Head of caudate nucleus (tissue), 42 donors: ENCODE data around the gene KRTAP10-6.
"Not testable (repeated sequence)": the region's sequence is repeated elsewhere in the genome, so short reads cannot be mapped to it uniquely, and the experiment has no call there.

Experiments used
- DNase-seq, 42 donors: peaks; one replicate each; pipeline versions ENCODE4 v3.0.0 to v3.0.0-alpha.2; 2020 to 2021; ENCODE audit warnings: mixed read lengths in 7 of 42
- intact Hi-C: fragments of 100-400 bp; cut with DNase I; formaldehyde crosslinking; loops from one replicate; pipeline ENCODE4 v1.15.0; 2022

The KRTAP10-6 gene

DNA sequence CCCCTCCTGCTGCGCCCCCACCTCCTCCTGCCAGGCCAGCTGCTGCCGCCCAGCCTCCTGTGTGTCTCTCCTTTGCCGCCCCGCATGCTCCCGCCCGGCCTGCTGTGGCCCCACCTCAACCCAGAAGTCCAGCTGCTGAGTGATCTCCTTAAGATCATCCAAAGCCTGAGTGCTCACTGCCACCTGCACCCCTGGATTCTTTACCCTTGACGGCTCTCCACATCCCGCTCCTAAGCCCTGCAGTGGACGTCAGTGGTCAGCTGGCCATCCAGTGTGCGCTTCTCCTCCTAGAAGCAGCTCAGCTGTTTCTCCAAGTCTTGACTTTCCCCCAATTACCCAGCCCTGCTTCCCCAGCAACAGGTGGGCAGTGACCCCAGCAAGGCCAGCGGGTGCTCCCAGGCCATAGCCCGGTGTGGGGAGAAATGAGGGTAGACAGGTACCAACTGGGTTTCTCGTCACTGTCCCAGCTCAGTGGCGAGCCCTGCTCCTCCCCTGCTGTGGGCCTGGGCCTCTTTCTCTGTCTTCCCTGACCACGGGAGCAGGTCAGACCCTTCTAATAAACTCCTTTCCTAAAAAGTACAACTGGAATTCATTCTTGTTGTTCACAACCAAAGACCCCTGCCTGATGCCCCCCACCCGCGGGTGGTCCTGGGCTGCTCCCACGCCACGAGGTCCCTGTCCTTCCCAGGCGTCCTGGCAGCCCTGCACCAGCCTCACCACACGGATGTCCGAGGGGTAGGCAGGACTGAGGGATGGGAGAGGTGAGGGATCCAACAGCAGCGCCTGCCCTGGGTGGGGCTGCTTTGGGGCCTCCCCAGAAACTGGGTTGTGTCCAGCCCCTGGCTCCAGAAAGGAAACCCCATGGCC is 9.5 kb upstream of the KRTAP10-6 start:
- DNase-seq = no peak
- intact Hi-C loops = no loop called here

DNA sequence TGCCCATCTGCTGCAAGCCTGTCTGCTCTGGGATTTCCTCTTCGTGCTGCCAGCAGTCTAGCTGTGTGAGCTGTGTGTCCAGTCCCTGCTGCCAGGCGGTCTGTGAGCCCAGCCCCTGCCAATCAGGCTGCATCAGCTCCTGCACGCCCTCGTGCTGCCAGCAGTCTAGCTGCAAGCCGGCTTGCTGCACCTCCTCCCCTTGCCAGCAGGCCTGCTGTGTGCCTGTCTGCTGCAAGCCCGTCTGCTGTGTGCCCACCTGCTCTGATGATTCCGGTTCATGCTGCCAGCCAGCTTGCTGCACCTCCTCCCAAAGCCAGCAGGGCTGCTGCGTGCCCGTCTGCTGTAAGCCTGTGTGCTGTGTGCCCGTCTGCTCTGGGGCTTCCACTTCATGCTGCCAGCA is 8.8 kb upstream of the KRTAP10-6 start:
- DNase-seq, intact Hi-C loops: not testable (repeated sequence)

DNA sequence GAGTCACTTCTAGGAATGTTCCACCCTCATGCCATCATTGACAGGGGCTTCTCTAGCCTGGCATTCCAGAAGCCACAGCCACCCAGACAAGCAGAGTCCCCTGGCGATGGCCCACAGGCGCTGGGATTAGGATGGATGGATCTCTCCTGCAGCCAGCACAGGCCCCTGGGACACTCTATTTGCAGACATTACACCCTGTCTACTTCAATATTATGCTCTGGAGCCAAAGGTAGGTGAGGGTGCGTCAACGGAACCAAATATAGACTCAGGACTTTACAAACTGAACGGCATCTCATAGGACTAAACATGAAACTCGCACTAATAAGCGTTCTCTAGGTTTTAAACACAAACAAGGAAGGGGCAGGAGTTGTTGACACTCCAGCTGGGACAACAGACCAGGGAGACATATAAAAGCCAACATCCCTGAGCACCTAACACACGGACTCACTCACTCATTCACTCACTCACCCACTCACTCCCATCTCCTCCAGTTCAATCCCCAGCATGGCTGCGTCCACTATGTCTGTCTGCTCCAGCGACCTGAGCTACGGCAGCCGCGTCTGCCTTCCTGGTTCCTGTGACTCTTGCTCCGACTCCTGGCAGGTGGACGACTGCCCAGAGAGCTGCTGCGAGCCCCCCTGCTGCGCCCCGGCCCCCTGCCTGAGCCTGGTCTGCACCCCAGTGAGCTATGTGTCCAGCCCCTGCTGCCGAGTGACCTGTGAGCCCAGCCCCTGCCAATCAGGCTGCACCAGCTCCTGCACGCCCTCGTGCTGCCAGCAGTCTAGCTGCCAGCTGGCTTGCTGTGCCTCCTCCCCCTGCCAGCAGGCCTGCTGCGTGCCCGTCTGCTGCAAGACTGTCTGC is 8.0 kb upstream of the KRTAP10-6 start, which contains the start of gene KRTAP10-7:
Gene KRTAP10-7, plus strand, starts transcription at position 480 of the 861 bp plus-strand sequence. Its CDS starts 25 bp downstream, at position 505.
- DNase-seq, intact Hi-C loops: not testable (repeated sequence)

- no peak for DNase-seq
- intact Hi-C loops = no loop called here
Observed at GRCh38 chr21:44599264-44600029, 7.1 kb upstream of the KRTAP10-6 start.

GRCh38 chr21:44598061-44598460 is 5.8 kb upstream of the KRTAP10-6 start:
- no peak for DNase-seq
- intact Hi-C loops = no loop called here

- peak in 1 of 42 donors; percentile 17 for DNase-seq
- intact Hi-C loops = no loop called here
Observed at GRCh38 chr21:44596068-44596725, 3.9 kb upstream of the KRTAP10-6 start.

- intact Hi-C loops = no loop called here
Observed at GRCh38 chr21:44595524-44595923, 3.2 kb upstream of the KRTAP10-6 start.

DNA sequence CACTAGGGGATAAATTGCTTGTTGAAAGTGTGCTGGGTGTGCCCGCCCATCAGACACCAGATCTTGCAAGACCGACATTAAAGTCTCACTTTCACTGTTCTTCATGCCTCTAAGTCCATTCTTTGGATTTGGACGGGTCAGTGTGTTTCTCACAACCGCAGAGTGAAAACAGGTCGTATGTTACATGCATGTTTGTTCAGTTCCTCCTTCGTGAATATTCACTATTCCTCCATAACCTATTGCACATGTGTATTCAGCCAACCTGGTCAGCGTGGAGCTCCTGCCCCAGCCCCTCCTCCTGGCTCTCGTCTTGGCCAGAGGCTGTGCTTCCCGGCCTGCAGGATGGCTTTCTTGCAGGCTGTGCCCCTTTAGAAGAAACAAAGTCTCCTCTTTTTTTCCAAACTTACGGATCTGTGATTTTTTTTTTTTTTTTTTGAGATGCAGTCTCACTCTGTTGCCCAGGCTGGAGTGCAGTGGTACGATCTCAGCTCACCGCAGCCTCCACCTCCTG is 2.2 kb upstream of the KRTAP10-6 start:
- intact Hi-C loops = no loop called here
- DNase-seq = no peak

More at GRCh38 chr21:44595524-44595923, 3.2 kb upstream of the KRTAP10-6 start:
- DNase-seq = no peak

GRCh38 chr21:44593598-44594405 is 1.5 kb upstream of the KRTAP10-6 start:
- intact Hi-C loops = no loop called here
- no peak for DNase-seq

DNA sequence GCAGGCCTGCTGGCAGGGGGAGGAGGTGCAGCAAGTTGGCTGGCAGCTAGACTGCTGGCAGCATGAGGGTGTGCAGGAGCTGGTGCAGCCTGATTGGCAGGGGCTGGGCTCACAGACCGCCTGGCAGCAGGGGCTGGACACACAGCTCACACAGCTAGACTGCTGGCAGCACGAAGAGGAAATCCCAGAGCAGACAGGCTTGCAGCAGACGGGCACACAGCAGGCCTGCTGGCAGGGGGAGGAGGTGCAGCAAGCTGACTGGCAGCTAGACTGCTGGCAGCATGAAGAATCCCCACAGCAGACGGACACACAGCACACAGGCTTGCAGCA is 539 bp downstream of the KRTAP10-6 start:
- DNase-seq = peak in 1 of 42 donors; percentile 10

GRCh38 chr21:44590897-44591800 is 1.2 kb downstream of the KRTAP10-6 start:
- intact Hi-C loops = not testable (repeated sequence)
- DNase-seq = peak in 1 of 42 donors; percentile 14

More for the DNA sequence above, 539 bp downstream of the KRTAP10-6 start:
- intact Hi-C loops = not testable (repeated sequence)

DNA sequence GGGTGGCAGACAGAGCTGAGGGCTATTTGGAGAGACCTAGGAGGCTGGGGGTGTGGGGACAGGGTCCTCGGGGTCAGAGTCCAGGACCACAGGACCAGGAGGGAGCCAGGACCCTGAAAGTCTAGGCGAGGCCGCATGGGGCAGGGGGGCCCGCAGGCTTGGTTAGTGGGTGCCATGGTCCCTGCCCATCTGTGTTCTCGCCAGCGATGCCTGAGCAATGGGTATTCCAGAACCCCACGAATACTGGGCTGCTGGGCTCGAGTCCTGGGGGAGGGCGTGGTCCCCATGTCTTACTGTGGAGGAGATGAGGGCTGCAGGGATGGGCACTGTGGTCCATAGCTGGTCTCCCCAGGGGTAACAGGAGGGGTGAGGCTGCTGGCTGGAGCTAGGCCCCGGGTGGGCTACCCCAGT is 2.0 kb downstream of the KRTAP10-6 start:
- DNase-seq = peak in 1 of 42 donors; percentile 13
- intact Hi-C loops = no loop called here

GRCh38 chr21:44589586-44590305 is 2.6 kb downstream of the KRTAP10-6 start:
- intact Hi-C loops = no loop called here

DNA sequence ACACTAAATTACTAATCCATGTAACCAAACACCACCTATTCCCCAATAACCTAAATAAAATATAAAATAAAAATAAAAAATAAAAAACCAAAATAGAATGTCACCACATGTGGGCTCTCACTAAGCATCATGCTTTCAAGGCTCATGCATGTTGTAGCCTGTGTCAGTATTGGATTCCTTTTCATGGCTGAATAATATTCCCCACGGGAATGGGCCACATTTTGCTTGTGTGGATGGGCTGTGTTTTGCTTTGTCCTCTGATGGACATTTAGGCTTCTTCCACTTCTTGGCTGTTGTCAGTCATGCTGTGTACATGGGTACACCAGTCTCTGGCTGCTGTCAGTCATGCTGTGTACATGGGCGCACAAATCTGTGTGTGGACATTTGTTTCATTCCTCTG is 3.2 kb downstream of the KRTAP10-6 start:
- intact Hi-C loops = no loop called here
- peak in 1 of 42 donors; percentile 8 for DNase-seq

More at GRCh38 chr21:44589586-44590305, 2.6 kb downstream of the KRTAP10-6 start:
- peak in 1 of 42 donors; percentile 31 for DNase-seq

- intact Hi-C loops = no loop called here
- no peak for DNase-seq
Observed at GRCh38 chr21:44585892-44586291, 6.4 kb downstream of the KRTAP10-6 start.

GRCh38 chr21:44583800-44584147 is 8.5 kb downstream of the KRTAP10-6 start:
- intact Hi-C loops = no loop called here
- DNase-seq = peak in 15 of 42 donors; percentile 12 to 55 (median 38)
